8988T (cell line): ENCODE measurements around the gene NDRG3.
A peak's percentile ranks its signal among the peaks of the same experiment; 100 is the strongest.

Experiments used
- DNase-seq: peaks from one replicate; pipeline ENCODE4 v3.0.0; 2011

NDRG3 gene

GRCh38 chr20:36745927-36746659, at the start of gene NDRG3:
NDRG3 (minus strand) TSS chr20:36746090; CDS start chr20:36721735, 24,355 bp downstream.
- DNase-seq = peak; percentile 93

- no peak for DNase-seq
Measured at GRCh38 chr20:36794116-36794474, 48.2 kb upstream of the NDRG3 start.

- no peak for DNase-seq
Measured at GRCh38 chr20:36793294-36794115, 47.6 kb upstream of the NDRG3 start.

- peak; percentile 70 for DNase-seq
Measured at GRCh38 chr20:36792422-36792821, 46.5 kb upstream of the NDRG3 start.

GRCh38 chr20:36791862-36792261, 46.0 kb upstream of the NDRG3 start:
- DNase-seq = no peak

- no peak for DNase-seq
Measured at GRCh38 chr20:36786663-36787062, 40.8 kb upstream of the NDRG3 start.

- DNase-seq = no peak
Measured at GRCh38 chr20:36786246-36786645, 40.4 kb upstream of the NDRG3 start.

- DNase-seq = no peak
Measured at GRCh38 chr20:36785308-36785707, 39.4 kb upstream of the NDRG3 start.

GRCh38 chr20:36784900-36785299, 39.0 kb upstream of the NDRG3 start:
- DNase-seq = no peak

- no peak for DNase-seq
Measured at GRCh38 chr20:36784116-36784515, 38.2 kb upstream of the NDRG3 start.

- DNase-seq = no peak
Measured at GRCh38 chr20:36779656-36780025, 33.8 kb upstream of the NDRG3 start.

- DNase-seq = no peak
Measured at GRCh38 chr20:36778831-36779655, 33.2 kb upstream of the NDRG3 start.

GRCh38 chr20:36777576-36777975, 31.7 kb upstream of the NDRG3 start:
- DNase-seq = no peak

GRCh38 chr20:36777167-36777566, 31.3 kb upstream of the NDRG3 start:
- no peak for DNase-seq

- no peak for DNase-seq
Measured at GRCh38 chr20:36775826-36776225, 29.9 kb upstream of the NDRG3 start.

GRCh38 chr20:36775196-36775595, 29.3 kb upstream of the NDRG3 start:
- no peak for DNase-seq

GRCh38 chr20:36773597-36774390, 27.9 kb upstream of the NDRG3 start, which contains the start of gene DSN1:
DSN1 (minus strand) TSS chr20:36773763; CDS start chr20:36771458, 2,305 bp downstream.
- peak; percentile 80 for DNase-seq

GRCh38 chr20:36773107-36773596, 27.3 kb upstream of the NDRG3 start:
- DNase-seq = no peak

- DNase-seq = no peak
Measured at GRCh38 chr20:36770680-36771079, 24.8 kb upstream of the NDRG3 start.

GRCh38 chr20:36768768-36769430, 23.0 kb upstream of the NDRG3 start:
- DNase-seq = no peak

- DNase-seq = no peak
Measured at GRCh38 chr20:36761125-36761524, 15.2 kb upstream of the NDRG3 start.

GRCh38 chr20:36760647-36761046, 14.8 kb upstream of the NDRG3 start:
- no peak for DNase-seq
